DMS53 treated with DMSO at 0.1 percent for 48 hours (cell line): Measurements from ENCODE around the gene ZNF92.
"Not testable (repeated sequence)": the region's sequence is repeated elsewhere in the genome, so short reads cannot be mapped to it uniquely, and the experiment has no call there.

Experiments used
- DNase-seq: peaks from one replicate; lab custom pipeline; 2025; ENCODE audit not compliant: unreplicated experiment; lab: John Stamatoyannopoulos, UW

Gene ZNF92

GRCh38 chr7:65423286-65423685 is 49.6 kb downstream of the ZNF92 start:
- not testable (repeated sequence) for DNase-seq

- no peak for DNase-seq
Measured at GRCh38 chr7:65429642-65430343, 56.1 kb downstream of the ZNF92 start.

- DNase-seq, result no peak
Measured at GRCh38 chr7:65430344-65431186, 56.9 kb downstream of the ZNF92 start.

GRCh38 chr7:65434307-65434706 is 60.7 kb downstream of the ZNF92 start:
- DNase-seq, result no peak

GRCh38 chr7:65436163-65436562 is 62.5 kb downstream of the ZNF92 start:
- no peak for DNase-seq

- DNase-seq, result no peak
Measured at GRCh38 chr7:65438598-65438997, 64.9 kb downstream of the ZNF92 start.

- peak; percentile 44 for DNase-seq
Measured at GRCh38 chr7:65441010-65441409, 67.4 kb downstream of the ZNF92 start.

GRCh38 chr7:65444205-65444842 is 70.7 kb downstream of the ZNF92 start:
- DNase-seq, result no peak

GRCh38 chr7:65444899-65445823 is 71.5 kb downstream of the ZNF92 start:
- DNase-seq, result peak; percentile 94

GRCh38 chr7:65447041-65447440 is 73.4 kb downstream of the ZNF92 start:
- not testable (repeated sequence) for DNase-seq

GRCh38 chr7:65448816-65449504 is 75.3 kb downstream of the ZNF92 start:
- peak; percentile 49 for DNase-seq

GRCh38 chr7:65449505-65449852 is 75.8 kb downstream of the ZNF92 start:
- no peak for DNase-seq
